Central memory CD8-positive, alpha-beta T cell (primary cell): ENCODE data around the gene EXOC3.
A peak's percentile ranks its signal among the peaks of the same experiment; 100 is the strongest.

ENCODE experiments used
- ATAC-seq: fragments of 150-1000 bp; cut with Tn5 transposase; replicated peaks from 2 replicates; pipeline ENCODE4 v1.10.0; 2022; ENCODE audit warnings: mild to moderate bottlenecking, moderate FRiP score, moderate number of reproducible peaks; ENCODE audit not compliant: poor library complexity, severe bottlenecking; ENCODE audit errors: extremely low read depth
- DNase-seq, 2 donors: peaks; one replicate each; pipeline ENCODE4 v3.0.0; 2021; ENCODE audit warnings: low spot score in 2 of 2
- H3K27ac Mint-ChIP-seq: one replicate; pipeline ENCODE4 v1.8.0; 2022; ENCODE audit warnings: low read depth, mild to moderate bottlenecking, moderate library complexity, mixed read lengths
- H3K27me3 Mint-ChIP-seq: one replicate; pipeline ENCODE4 v1.8.0; 2022; ENCODE audit warnings: mixed read lengths
- H3K36me3 Mint-ChIP-seq: one replicate; pipeline ENCODE4 v1.8.0; 2022; ENCODE audit warnings: mild to moderate bottlenecking, moderate library complexity, mixed read lengths; ENCODE audit not compliant: insufficient read depth
- H3K4me1 Mint-ChIP-seq: one replicate; pipeline ENCODE4 v1.8.0; 2022; ENCODE audit warnings: mixed read lengths
- H3K4me3 Mint-ChIP-seq: one replicate; pipeline ENCODE4 v1.8.0; 2022; ENCODE audit warnings: mild to moderate bottlenecking, moderate library complexity, mixed read lengths
- H3K9me3 Mint-ChIP-seq: one replicate; pipeline ENCODE4 v1.8.0; 2022; ENCODE audit warnings: mixed read lengths

The EXOC3 gene

DNA sequence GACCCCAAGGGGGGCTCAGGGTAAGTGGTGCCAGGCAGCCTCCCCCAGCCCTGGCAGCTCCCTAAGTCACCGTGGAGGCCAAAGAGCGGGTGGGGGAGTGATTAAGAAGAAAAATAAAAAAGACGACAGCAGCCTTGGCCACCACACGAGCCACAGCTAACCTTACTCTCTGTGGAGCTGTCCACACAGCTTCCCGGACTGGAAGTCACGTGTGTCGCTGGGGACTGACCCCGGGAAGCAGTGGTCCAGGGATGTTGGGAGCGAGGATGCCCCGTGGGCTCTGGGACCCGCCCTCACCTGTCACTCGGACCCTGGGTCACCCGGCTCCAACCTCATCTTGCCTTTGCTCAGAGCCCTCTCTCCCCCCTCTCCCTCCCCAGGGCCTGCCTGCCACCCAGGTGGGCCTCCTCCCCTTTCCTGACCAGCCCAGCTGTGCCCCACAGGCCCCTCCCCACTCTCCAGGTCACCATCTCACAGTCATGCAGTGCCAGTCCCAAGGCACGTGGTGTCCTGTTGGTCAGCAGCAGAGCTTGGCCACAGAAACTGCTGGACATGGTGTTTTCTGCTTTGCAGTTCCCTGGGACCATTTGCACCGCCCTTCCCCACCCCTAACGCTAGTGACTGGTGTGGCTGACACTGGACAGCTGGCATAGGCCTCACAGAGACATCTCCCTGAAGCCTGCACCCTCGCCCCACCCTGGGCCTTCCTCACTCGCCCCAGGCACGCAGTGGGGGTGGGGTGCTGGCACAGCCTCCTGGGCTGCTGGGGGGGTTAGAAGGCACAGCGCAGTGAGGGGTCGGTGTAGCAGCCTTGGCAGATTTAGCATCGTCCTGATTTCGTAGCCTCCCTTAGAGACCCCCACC lies 9.8 kb upstream of the EXOC3 start:
- Mint-ChIP-seq H3K9me3 (no peaks in the 10 kb centered on the region), H3K4me3 (no peak overlapping the region), H3K4me1 (no peaks in the 10 kb centered on the region), H3K27ac (no peak overlapping the region), H3K36me3 (no peaks in the 10 kb centered on the region), H3K27me3 (peaks cover 55% of the 10 kb centered on the region)
- no peak for ATAC-seq
- no peak for DNase-seq

DNA sequence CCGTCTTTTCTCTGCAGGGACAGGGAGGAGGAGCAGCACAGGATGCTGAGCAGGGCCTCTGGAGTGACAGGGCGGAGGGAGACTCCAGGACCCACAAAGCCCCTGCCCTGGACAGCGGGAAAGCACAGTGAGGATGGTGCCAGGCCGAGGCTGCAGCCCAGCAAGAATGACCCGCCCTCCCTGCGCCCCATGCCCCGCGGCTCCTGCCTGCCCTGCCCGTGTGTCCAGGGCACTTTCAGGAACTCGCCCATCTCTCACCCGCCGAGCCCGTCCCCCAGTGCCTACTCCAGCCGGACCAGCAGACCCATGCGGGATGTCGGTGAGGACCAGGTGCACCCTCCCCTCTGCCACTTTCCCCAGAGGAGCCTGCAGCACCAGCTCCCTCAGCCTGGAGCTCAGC lies 9.1 kb upstream of the EXOC3 start:
- H3K9me3 Mint-ChIP-seq = no peaks in the 10 kb centered on the region

DNA sequence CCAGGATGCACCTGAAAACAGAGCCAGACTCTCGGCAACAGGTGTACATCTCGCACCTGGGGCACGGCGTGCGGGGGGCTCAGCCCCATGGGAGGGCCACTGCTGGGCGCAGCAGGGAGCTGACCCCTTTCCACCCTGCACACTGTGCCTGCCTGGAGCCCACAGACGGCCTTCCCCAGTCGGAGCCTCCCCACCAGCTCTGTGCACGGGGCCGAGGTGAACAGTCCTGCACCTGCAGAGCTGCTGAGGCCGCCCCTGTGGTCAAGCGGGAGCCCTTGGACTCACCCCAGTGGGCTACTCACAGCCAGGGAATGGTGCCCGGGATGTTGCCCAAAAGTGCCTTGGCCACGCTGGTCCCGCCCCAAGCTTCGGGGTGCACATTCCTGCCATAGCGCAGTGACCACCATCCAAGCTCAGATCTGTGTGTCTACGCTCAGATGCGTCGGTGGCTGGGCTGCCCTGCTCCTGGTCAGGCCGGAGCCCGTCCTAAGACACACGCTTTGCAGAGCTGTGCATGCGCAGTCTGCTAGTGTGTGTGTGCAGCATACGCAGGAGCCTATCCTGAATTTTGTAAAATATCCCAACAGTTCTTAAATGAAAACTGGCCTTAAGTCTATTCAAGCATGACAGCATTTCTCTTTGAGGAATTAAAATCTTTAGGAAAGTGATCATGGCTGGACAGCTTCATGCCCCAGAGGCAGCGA lies 8.4 kb upstream of the EXOC3 start:
- Mint-ChIP-seq H3K27me3 (peaks cover 55% of the 10 kb centered on the region), H3K4me3 (no peak overlapping the region), H3K9me3 (no peaks in the 10 kb centered on the region), H3K27ac (no peak overlapping the region), H3K4me1 (no peaks in the 10 kb centered on the region), H3K36me3 (no peaks in the 10 kb centered on the region)
- DNase-seq (no peak), ATAC-seq (no peak)

More for the DNA sequence above, 9.1 kb upstream of the EXOC3 start:
- Mint-ChIP-seq H3K27me3 (peaks cover 55% of the 10 kb centered on the region), H3K4me1 (no peaks in the 10 kb centered on the region), H3K4me3 (no peak overlapping the region), H3K36me3 (no peaks in the 10 kb centered on the region), H3K27ac (no peak overlapping the region)
- no peak for DNase-seq
- ATAC-seq = no peak

DNA sequence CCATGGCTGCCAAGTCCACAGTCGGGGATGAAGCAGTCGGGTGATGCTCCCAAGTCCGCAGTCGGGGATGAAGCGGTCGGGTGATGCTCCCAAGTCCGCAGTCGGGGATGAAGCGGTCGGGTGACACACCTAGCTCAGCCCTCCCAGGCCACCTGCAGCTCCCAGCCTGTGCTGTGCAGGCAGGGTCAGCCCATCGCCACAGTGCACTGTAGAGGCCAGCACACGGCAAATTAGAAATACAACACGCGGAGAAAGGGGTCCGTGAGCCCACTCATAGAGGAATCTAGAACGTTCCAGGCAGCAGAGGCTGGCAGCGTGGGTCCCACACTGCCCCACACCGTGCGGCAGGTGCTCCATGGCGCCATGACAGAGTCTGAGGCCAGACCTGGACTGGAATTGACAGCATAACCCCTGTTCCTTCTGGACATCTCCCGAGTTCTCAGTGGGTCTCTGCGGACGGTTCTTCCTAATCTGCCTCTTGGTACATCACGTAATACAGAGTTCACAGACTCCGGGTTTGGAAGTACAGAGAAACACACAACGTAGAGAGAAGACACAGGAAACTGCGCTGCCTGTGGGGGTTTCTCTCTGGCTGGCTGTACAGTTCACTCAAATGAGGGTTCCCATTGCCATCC lies 7.7 kb upstream of the EXOC3 start:
- Mint-ChIP-seq H3K9me3 (no peaks in the 10 kb centered on the region), H3K36me3 (no peaks in the 10 kb centered on the region), H3K27ac (no peak overlapping the region), H3K27me3 (peaks cover 48% of the 10 kb centered on the region), H3K4me1 (no peaks in the 10 kb centered on the region), H3K4me3 (no peak overlapping the region)
- DNase-seq (no peak), ATAC-seq (no peak)

DNA sequence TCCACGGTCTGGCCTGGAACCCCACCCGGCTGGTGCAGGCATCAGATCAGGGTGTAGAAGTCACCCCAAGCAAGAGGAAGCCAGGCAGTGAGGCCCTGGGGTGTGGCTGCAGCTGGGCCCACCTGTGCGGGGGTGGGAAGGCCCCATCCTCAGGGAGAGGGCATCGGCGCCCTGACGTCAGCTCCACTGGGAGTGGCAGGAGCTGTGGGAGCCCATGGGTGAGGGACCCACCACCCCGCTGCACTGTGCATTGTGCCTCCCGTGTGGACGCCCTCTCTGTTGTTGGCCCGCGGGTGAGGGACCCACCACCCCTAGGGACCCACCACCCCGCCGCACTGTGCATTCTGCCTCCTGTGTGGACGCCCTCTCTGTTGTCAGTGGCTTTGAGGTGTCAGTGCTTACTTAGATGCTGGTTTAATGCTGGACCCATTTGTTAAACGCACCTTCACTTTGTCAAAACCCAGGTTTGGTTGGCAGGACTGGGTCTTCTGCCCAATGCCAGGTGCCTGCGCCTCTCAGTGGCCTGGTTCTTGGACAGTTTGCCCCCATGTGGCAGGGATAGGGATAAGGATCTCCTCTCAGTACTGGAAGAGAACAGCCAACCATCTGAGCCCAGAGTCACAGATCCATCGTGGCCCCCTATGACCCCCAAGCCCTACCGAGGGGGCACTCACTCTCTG lies 6.9 kb upstream of the EXOC3 start:
- Mint-ChIP-seq H3K36me3 (no peaks in the 10 kb centered on the region), H3K4me3 (no peak overlapping the region), H3K4me1 (no peaks in the 10 kb centered on the region), H3K27ac (no peak overlapping the region), H3K9me3 (no peaks in the 10 kb centered on the region), H3K27me3 (peaks cover 47% of the 10 kb centered on the region)
- ATAC-seq (no peak), DNase-seq (no peak)

DNA sequence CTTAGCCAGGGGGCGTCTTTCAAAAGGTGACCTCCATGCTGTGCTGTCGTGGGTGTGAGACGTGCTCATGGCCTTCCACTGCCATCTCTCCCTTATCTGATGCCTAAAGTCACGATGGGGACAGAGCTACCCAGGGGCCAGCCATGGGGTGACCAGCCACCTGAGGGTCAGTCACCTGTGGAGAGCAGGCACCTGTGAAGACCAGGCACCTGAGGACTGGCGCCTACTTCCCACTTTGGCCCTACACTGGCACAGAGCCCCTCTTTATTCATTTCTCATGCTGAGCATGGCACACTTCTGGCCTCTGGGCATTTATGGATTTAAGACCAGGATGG lies 6.4 kb upstream of the EXOC3 start:
- H3K27ac Mint-ChIP-seq = no peak overlapping the region
- no peak for ATAC-seq
- peaks cover 43% of the 10 kb centered on the region for H3K27me3 Mint-ChIP-seq
- H3K4me3 Mint-ChIP-seq = no peak overlapping the region
- no peaks in the 10 kb centered on the region for H3K4me1 Mint-ChIP-seq
- no peaks in the 10 kb centered on the region for H3K9me3 Mint-ChIP-seq
- H3K36me3 Mint-ChIP-seq = no peaks in the 10 kb centered on the region
- DNase-seq = no peak

GRCh38 chr5:437281-437771 lies 5.7 kb upstream of the EXOC3 start:
- H3K4me1 Mint-ChIP-seq = peaks cover 1% of the 10 kb centered on the region
- ATAC-seq (no peak), DNase-seq (no peak)
- no peak overlapping the region for H3K4me3 Mint-ChIP-seq
- H3K36me3 Mint-ChIP-seq = no peaks in the 10 kb centered on the region
- peaks cover 36% of the 10 kb centered on the region for H3K27me3 Mint-ChIP-seq
- no peak overlapping the region for H3K27ac Mint-ChIP-seq
- H3K9me3 Mint-ChIP-seq = no peaks in the 10 kb centered on the region

- no peak for ATAC-seq
- no peak for DNase-seq
- Mint-ChIP-seq H3K4me3 (no peak overlapping the region), H3K36me3 (peaks cover 3% of the 10 kb centered on the region), H3K4me1 (peaks cover 5% of the 10 kb centered on the region), H3K9me3 (no peaks in the 10 kb centered on the region), H3K27ac (no peak overlapping the region), H3K27me3 (peaks cover 25% of the 10 kb centered on the region)
These were observed 4.4 kb upstream of the EXOC3 start for GRCh38 chr5:438481-438981.

DNA sequence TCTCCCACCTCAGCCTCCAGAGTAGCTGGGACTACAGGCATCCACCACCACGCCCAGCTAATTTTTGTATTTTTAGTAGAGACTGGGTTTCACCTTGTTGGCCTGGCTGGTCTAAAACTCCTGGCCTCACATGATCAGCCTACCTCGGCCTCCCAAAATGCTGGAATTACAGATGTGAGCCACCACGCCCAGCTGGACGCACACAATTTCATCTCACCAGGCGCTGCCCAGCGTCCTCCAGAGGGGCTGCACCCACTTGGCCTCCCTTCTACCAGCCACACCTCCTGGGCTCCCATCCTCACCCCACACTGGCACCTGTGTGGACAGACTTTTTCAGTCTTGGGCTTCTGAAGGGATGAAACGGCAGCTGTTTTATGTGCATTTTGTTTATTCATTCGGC lies 3.8 kb upstream of the EXOC3 start:
- no peak overlapping the region for H3K4me3 Mint-ChIP-seq
- peak overlapping the region; percentile 51 for H3K27ac Mint-ChIP-seq
- H3K36me3 Mint-ChIP-seq = peaks cover 6% of the 10 kb centered on the region
- ATAC-seq (no peak), DNase-seq (no peak)
- H3K4me1 Mint-ChIP-seq = peaks cover 8% of the 10 kb centered on the region
- no peaks in the 10 kb centered on the region for H3K9me3 Mint-ChIP-seq
- peaks cover 24% of the 10 kb centered on the region for H3K27me3 Mint-ChIP-seq

GRCh38 chr5:439636-440035 lies 3.3 kb upstream of the EXOC3 start:
- DNase-seq = no peak
- Mint-ChIP-seq H3K9me3 (no peaks in the 10 kb centered on the region), H3K36me3 (peaks cover 6% of the 10 kb centered on the region), H3K27ac (peak overlapping the region; percentile 51), H3K4me3 (no peak overlapping the region), H3K27me3 (peaks cover 23% of the 10 kb centered on the region), H3K4me1 (peaks cover 12% of the 10 kb centered on the region)
- ATAC-seq = no peak

DNA sequence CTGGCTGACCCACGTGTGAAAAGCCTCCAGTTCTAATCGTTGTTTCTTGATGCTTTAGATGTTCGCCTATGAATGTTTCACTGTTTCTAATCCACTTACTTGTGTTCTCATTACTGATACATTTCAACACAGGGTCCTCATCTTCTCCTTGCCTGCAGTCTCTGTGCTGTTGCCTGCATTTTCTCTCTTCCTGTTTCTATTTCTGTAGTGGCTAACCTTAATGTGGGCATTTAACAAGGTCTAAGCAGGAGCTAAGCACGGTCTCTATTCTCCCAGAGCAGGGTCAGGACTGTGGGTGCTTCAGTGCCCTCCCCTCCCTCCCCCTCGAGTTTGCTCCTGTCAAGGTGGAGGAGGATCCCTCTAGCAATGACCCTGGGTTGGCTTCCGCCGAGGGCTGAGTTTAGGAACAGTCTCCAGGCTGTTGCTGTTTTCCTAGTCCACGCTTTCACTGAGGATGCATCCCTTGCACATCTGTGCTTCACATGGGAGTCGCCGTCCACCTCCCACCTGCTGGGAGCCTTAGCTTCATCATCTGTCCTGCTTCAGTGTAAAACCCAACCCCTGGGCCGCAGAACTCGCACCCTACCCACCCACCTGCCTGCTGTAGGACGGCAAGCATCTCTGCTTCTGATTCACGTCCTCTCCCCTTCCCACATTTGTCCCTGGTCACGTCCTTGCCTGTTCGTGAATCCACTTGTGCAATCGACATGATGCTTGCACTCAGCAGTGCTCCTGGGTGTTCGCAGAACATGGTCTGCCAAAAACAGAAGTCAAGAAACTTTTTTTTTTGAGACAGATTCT lies 2.4 kb upstream of the EXOC3 start:
- Mint-ChIP-seq H3K9me3 (no peaks in the 10 kb centered on the region), H3K36me3 (peaks cover 9% of the 10 kb centered on the region), H3K27ac (no peak overlapping the region), H3K4me1 (peaks cover 19% of the 10 kb centered on the region), H3K4me3 (no peak overlapping the region), H3K27me3 (peaks cover 13% of the 10 kb centered on the region)
- no peak for DNase-seq
- ATAC-seq = no peak

- Mint-ChIP-seq H3K4me1 (peaks cover 26% of the 10 kb centered on the region), H3K36me3 (peaks cover 15% of the 10 kb centered on the region), H3K9me3 (no peaks in the 10 kb centered on the region), H3K27me3 (peaks cover 1% of the 10 kb centered on the region), H3K4me3 (peak overlapping the region; percentile 96), H3K27ac (no peak overlapping the region)
- DNase-seq (no peak), ATAC-seq (no peak)
These were observed 1.0 kb upstream of the EXOC3 start for GRCh38 chr5:441996-442334.
